Dendritic cell treated with granulocyte-macrophage colony-stimulating factor and Interleukin-4, amounts not matched to agents 40 ng/mL and 50 ng/mL, for 4 days (primary cell): ENCODE data around the gene GSS.

ENCODE experiments used
- H3K27ac Mint-ChIP-seq: one replicate; pipeline ENCODE4 v1.8.0; 2022; ENCODE audit warnings: mild to moderate bottlenecking, mixed read lengths
- H3K27me3 Mint-ChIP-seq: one replicate; pipeline ENCODE4 v1.8.0; 2022; ENCODE audit warnings: mild to moderate bottlenecking, mixed read lengths
- H3K36me3 Mint-ChIP-seq: one replicate; pipeline ENCODE4 v1.8.0; 2022; ENCODE audit warnings: low read depth, mixed read lengths
- H3K4me1 Mint-ChIP-seq: one replicate; pipeline ENCODE4 v1.8.0; 2022; ENCODE audit warnings: low read depth, mixed read lengths
- H3K4me3 Mint-ChIP-seq: one replicate; pipeline ENCODE4 v1.8.0; 2022; ENCODE audit warnings: mild to moderate bottlenecking, moderate library complexity, mixed read lengths
- H3K9me3 Mint-ChIP-seq: one replicate; pipeline ENCODE4 v1.8.0; 2022; ENCODE audit warnings: mixed read lengths
- intact Hi-C: fragments of 100-400 bp; cut with micrococcal nuclease; formaldehyde crosslinking; loops from one replicate; pipeline ENCODE4 v1.15.0; 2022

GSS gene

GRCh38 chr20:34997774-34998173 is 42.2 kb upstream of the GSS start:
- Mint-ChIP-seq H3K4me1 (no peaks in the 10 kb centered on the region), H3K9me3 (no peaks in the 10 kb centered on the region), H3K27ac (peak overlapping the region; percentile 8), H3K36me3 (peaks cover 100% of the 10 kb centered on the region), H3K27me3 (no peaks in the 10 kb centered on the region), H3K4me3 (no peak overlapping the region)
- intact Hi-C loops: no loop called here

- Mint-ChIP-seq H3K9me3 (no peaks in the 10 kb centered on the region), H3K4me1 (no peaks in the 10 kb centered on the region), H3K27ac (no peak overlapping the region), H3K4me3 (no peak overlapping the region), H3K36me3 (peaks cover 96% of the 10 kb centered on the region), H3K27me3 (no peaks in the 10 kb centered on the region)
- intact Hi-C loops: no loop called here
These were observed 41.5 kb upstream of the GSS start for GRCh38 chr20:34997131-34997561.

DNA sequence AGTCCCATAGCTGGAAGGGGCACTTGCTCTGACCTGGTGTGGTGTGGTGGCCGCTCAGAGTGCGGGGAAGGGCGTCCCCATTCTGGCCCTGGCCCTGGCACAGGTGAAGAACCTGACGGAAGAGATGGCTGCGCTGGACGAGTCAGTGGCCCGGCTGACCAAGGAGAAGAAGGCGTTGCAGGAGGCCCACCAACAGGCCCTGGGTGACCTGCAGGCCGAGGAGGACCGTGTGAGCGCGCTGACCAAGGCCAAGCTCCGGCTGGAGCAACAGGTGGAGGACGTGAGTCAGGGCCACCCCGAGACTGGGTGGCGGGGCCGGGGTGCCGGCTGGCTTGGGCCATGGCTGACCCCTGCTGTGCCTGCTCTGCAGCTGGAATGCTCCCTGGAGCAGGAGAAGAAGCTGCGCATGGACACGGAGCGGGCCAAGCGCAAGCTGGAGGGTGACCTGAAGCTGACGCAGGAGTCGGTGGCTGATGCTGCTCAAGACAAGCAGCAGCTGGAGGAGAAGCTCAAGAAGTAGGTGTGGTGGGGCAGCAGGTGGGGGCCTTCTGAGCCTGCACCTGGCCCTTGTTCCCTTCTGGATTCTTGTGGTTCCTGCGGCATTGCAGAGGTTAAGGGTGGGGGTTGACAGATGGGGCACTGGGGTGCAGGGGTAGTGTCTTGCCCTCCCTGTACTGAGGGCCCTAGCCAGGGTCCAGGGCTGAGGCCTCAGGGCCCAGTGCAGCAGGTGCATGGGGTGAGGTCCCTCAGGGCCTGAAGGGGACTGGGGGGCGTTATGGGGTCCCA is 40.8 kb upstream of the GSS start:
- Mint-ChIP-seq H3K4me1 (no peaks in the 10 kb centered on the region), H3K27ac (no peak overlapping the region), H3K36me3 (peaks cover 94% of the 10 kb centered on the region), H3K4me3 (no peak overlapping the region), H3K9me3 (no peaks in the 10 kb centered on the region), H3K27me3 (no peaks in the 10 kb centered on the region)
- intact Hi-C loops: no loop called here

- no peaks in the 10 kb centered on the region for H3K4me1 Mint-ChIP-seq
- H3K27me3 Mint-ChIP-seq: no peaks in the 10 kb centered on the region
- no peak overlapping the region for H3K27ac Mint-ChIP-seq
- peaks cover 93% of the 10 kb centered on the region for H3K36me3 Mint-ChIP-seq
- no peaks in the 10 kb centered on the region for H3K9me3 Mint-ChIP-seq
- H3K4me3 Mint-ChIP-seq: no peak overlapping the region
- intact Hi-C loops: no loop called here
These were observed 40.1 kb upstream of the GSS start for GRCh38 chr20:34995696-34996095.

GRCh38 chr20:34995192-34995591 is 39.6 kb upstream of the GSS start:
- Mint-ChIP-seq H3K4me3 (no peak overlapping the region), H3K27ac (no peak overlapping the region), H3K4me1 (no peaks in the 10 kb centered on the region), H3K9me3 (no peaks in the 10 kb centered on the region), H3K36me3 (peaks cover 88% of the 10 kb centered on the region), H3K27me3 (no peaks in the 10 kb centered on the region)
- intact Hi-C loops: no loop called here

GRCh38 chr20:34994509-34995131 is 39.0 kb upstream of the GSS start:
- Mint-ChIP-seq H3K36me3 (peaks cover 82% of the 10 kb centered on the region), H3K9me3 (no peaks in the 10 kb centered on the region), H3K4me1 (no peaks in the 10 kb centered on the region), H3K27me3 (no peaks in the 10 kb centered on the region), H3K27ac (no peak overlapping the region), H3K4me3 (no peak overlapping the region)
- intact Hi-C loops: no loop called here

- Mint-ChIP-seq H3K4me1 (no peaks in the 10 kb centered on the region), H3K27ac (no peak overlapping the region), H3K9me3 (no peaks in the 10 kb centered on the region), H3K4me3 (no peak overlapping the region), H3K36me3 (peaks cover 77% of the 10 kb centered on the region), H3K27me3 (no peaks in the 10 kb centered on the region)
- intact Hi-C loops: no loop called here
These were observed 38.4 kb upstream of the GSS start for GRCh38 chr20:34993941-34994508.

DNA sequence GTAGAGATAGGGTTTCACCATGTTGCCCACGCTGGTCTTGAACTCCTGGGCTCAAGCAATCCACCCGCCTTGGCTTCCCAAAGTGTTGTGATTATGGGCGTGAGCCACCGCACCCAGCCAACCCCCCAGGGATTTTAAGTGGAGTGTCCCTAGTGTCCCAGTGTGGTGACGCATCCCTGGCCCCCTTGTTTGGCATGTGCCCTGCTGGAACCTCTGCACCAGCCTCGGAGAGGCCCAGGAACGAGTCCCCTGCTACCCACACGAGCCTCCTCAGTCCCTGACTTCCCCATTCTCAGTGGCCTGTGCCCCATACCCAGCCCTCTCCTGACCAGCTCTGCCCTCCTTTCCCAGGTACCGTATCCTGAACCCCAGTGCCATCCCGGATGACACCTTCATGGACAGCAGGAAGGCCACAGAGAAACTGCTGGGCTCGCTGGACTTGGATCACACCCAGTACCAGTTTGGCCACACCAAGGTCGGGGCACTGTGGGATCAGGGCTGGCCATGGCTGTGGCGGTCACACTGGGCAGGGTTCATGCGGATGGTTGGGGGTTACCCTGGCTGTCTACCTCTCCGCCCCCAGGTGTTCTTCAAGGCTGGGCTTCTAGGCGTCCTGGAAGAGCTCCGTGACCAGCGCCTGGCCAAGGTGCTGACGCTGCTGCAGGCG is 37.3 kb upstream of the GSS start:
- Mint-ChIP-seq H3K27me3 (no peaks in the 10 kb centered on the region), H3K27ac (no peak overlapping the region), H3K4me1 (peaks cover 6% of the 10 kb centered on the region), H3K4me3 (no peak overlapping the region), H3K36me3 (peaks cover 65% of the 10 kb centered on the region), H3K9me3 (no peaks in the 10 kb centered on the region)
- intact Hi-C loops: no loop called here

DNA sequence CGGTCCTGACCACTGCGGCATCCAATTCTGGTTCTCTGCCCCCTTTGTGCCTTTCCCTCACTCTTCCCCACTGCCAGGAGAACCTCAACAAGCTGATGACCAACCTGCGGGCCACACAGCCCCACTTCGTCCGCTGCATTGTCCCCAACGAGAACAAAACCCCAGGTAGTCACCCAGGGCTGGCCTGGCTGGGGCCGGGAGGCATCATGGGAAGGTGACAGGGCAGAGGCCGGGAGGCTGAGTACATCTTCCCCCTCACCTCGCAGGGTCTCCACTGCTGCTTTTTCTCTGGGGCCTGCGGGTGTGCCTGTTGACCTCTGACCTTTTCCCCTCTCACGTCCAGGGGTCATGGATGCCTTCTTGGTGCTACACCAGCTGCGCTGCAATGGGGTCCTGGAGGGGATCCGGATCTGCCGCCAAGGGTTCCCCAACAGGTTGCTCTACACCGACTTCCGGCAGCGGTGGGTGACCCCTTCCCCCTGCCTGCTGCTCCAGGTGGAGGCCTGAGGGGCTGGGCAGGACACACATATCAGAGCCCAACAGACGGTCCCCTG is 35.1 kb upstream of the GSS start:
- H3K36me3 Mint-ChIP-seq: peaks cover 44% of the 10 kb centered on the region
- no peaks in the 10 kb centered on the region for H3K9me3 Mint-ChIP-seq
- peaks cover 7% of the 10 kb centered on the region for H3K27me3 Mint-ChIP-seq
- intact Hi-C loops: no loop called here
- H3K4me3 Mint-ChIP-seq: no peak overlapping the region
- peaks cover 6% of the 10 kb centered on the region for H3K4me1 Mint-ChIP-seq
- H3K27ac Mint-ChIP-seq: no peak overlapping the region

DNA sequence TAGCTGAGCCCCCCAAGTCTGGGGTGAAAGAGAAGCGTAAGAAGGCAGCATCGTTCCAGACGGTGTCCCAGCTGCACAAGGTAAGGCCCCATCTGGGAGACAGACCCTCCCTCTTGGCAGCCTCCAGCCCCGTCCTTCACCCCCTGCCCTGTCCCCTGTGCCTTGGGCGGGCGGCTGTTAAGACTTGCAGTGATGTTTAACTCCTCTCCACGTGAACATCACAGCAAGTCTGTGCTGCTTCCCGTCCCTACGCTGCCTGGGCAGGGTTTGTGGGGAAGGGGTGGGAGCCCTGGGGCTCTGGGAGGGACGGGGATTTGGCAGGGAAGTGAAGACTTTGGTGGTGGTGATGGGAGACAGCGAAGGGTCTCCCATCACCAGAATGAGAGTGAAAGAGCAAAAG is 34.6 kb upstream of the GSS start:
- peaks cover 13% of the 10 kb centered on the region for H3K27me3 Mint-ChIP-seq
- intact Hi-C loops: no loop called here
- peaks cover 39% of the 10 kb centered on the region for H3K36me3 Mint-ChIP-seq
- no peaks in the 10 kb centered on the region for H3K9me3 Mint-ChIP-seq
- H3K27ac Mint-ChIP-seq: no peak overlapping the region
- peaks cover 6% of the 10 kb centered on the region for H3K4me1 Mint-ChIP-seq
- H3K4me3 Mint-ChIP-seq: no peak overlapping the region

GRCh38 chr20:34989670-34990069 is 34.1 kb upstream of the GSS start:
- H3K9me3 Mint-ChIP-seq: no peaks in the 10 kb centered on the region
- H3K27ac Mint-ChIP-seq: no peak overlapping the region
- peaks cover 33% of the 10 kb centered on the region for H3K36me3 Mint-ChIP-seq
- H3K4me3 Mint-ChIP-seq: no peak overlapping the region
- peaks cover 16% of the 10 kb centered on the region for H3K27me3 Mint-ChIP-seq
- peaks cover 6% of the 10 kb centered on the region for H3K4me1 Mint-ChIP-seq
- intact Hi-C loops: no loop called here

DNA sequence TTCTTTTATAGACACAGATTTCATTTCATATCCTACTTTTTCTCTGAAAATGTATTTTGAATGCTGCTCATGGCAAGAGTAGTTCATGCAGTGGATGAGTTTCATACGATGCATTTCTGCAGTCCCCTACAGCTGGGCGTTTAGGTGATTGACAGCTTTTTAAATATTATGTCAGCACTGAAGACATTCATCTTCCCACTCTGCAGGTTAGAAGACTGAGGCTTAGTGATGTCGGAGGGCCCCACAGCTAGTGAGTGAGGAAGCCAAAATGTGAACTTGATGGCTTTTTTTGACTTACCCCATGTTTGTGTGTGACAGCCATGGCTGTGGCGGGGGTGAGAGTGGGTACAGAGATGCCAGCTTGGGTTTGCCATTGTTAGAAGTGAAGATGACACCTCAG is 33.5 kb upstream of the GSS start:
- peaks cover 6% of the 10 kb centered on the region for H3K4me1 Mint-ChIP-seq
- peaks cover 21% of the 10 kb centered on the region for H3K27me3 Mint-ChIP-seq
- H3K36me3 Mint-ChIP-seq: peaks cover 27% of the 10 kb centered on the region
- no peaks in the 10 kb centered on the region for H3K9me3 Mint-ChIP-seq
- no peak overlapping the region for H3K27ac Mint-ChIP-seq
- no peak overlapping the region for H3K4me3 Mint-ChIP-seq
- intact Hi-C loops: no loop called here

DNA sequence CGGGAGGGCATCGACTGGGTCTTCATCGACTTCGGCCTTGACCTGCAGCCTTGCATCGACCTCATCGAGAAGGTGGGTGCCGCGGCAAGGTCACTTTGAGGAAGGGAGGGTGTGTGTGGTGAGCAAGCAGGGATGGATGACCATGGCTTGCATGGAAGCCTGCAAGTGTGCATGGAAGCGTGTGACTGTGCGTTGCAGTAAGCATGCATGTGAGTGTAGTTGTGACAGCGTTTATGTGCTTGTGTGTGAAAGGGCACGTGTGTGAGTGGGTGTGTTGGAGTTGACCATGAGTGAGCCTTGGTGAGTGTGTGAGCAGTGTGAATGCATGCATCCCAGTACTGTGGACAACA is 32.6 kb upstream of the GSS start:
- Mint-ChIP-seq H3K27me3 (peaks cover 30% of the 10 kb centered on the region), H3K36me3 (peaks cover 18% of the 10 kb centered on the region), H3K27ac (no peak overlapping the region), H3K4me3 (no peak overlapping the region), H3K9me3 (no peaks in the 10 kb centered on the region), H3K4me1 (peaks cover 6% of the 10 kb centered on the region)
- intact Hi-C loops: no loop called here
